Measurements from ENCODE around the gene SIPA1L3. TPM values are rescaled to one million over a fixed set of nuclear protein-coding genes. Genes with fewer than 3 reads are reported as not detected.

Gene SIPA1L3
- total RNA-seq, 1 donor from 2014 or later = 26.9 TPM

DNA sequence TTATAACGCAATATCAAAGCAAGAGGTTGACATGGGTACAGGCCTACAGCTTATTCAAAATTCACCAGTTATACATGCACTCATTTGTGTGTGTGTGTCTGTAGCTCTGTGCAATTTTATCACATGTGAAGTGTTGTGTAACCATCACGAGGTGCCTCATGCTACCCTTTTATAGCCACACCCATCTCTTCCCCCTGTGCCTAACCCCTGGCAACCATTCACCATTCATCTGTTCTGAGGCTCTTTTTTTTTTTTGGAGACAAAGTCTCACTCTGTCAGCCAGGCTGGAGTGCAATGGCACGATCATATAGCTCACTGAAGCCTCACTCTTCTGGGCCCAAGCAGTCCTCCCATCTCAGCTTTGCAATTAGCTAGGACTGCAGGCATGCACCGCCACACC is 238.6 kb downstream of the SIPA1L3 start:
- no peak overlapping the region for H3K4me3 ChIP-seq (ENCODE audit: insufficient read depth, low read depth, low read length)
- no peaks in the 10 kb centered on the region for H3K4me1 ChIP-seq (ENCODE audit: insufficient read depth, low read length)
- no peaks in the 10 kb centered on the region for H3K9me3 Mint-ChIP-seq (ENCODE audit: unreplicated experiment)
- H3K9me3 ChIP-seq (ENCODE audit: insufficient read depth, low read depth, low read length) = no peaks in the 10 kb centered on the region
- no peak overlapping the region for H3K4me3 Mint-ChIP-seq (ENCODE audit: unreplicated experiment)
- no peaks in the 10 kb centered on the region for H3K79me2 ChIP-seq (ENCODE audit: insufficient read depth, low read length)
- H3K27me3 ChIP-seq (ENCODE audit: insufficient read depth, low read length) = no peaks in the 10 kb centered on the region
- no peaks in the 10 kb centered on the region for H3K27me3 Mint-ChIP-seq (ENCODE audit: low read depth, unreplicated experiment)
- H3K36me3 Mint-ChIP-seq (ENCODE audit: low read depth, unreplicated experiment) = peaks cover 16% of the 10 kb centered on the region
- H3K4me1 Mint-ChIP-seq (ENCODE audit: low read depth, unreplicated experiment) = no peaks in the 10 kb centered on the region
- no peak overlapping the region for H2AFZ ChIP-seq (ENCODE audit: low read depth, low read length)
- peaks cover 9% of the 10 kb centered on the region for H3K36me3 ChIP-seq (ENCODE audit: insufficient read depth, low read length)
- H3K27ac ChIP-seq (ENCODE audit: low read depth, low read length) = no peak overlapping the region
- H3K27ac Mint-ChIP-seq (ENCODE audit: unreplicated experiment) = no peak overlapping the region
- FAIRE-seq (no peak), DNase-seq (ENCODE audit: low read depth) (no peak)
- H3K9ac ChIP-seq (ENCODE audit: low read length) = no peak overlapping the region
- peaks cover 17% of the 10 kb centered on the region for H4K20me1 ChIP-seq (ENCODE audit: insufficient read depth, low read length)
- no peak overlapping the region for H3K4me2 ChIP-seq (ENCODE audit: low read length)
- TF ChIP-seq, protein P1, sequence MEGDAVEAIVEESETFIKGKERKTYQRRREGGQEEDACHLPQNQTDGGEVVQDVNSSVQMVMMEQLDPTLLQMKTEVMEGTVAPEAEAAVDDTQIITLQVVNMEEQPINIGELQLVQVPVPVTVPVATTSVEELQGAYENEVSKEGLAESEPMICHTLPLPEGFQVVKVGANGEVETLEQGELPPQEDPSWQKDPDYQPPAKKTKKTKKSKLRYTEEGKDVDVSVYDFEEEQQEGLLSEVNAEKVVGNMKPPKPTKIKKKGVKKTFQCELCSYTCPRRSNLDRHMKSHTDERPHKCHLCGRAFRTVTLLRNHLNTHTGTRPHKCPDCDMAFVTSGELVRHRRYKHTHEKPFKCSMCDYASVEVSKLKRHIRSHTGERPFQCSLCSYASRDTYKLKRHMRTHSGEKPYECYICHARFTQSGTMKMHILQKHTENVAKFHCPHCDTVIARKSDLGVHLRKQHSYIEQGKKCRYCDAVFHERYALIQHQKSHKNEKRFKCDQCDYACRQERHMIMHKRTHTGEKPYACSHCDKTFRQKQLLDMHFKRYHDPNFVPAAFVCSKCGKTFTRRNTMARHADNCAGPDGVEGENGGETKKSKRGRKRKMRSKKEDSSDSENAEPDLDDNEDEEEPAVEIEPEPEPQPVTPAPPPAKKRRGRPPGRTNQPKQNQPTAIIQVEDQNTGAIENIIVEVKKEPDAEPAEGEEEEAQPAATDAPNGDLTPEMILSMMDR (IDR thresholded peaks at IDR 0.05; ENCODE audit: insufficient read depth, low read depth, low read length) = no peak
- TF ChIP-seq EZH2 (IDR thresholded peaks at IDR 0.05; ENCODE audit: insufficient read depth, low read length) = no peak

DNA sequence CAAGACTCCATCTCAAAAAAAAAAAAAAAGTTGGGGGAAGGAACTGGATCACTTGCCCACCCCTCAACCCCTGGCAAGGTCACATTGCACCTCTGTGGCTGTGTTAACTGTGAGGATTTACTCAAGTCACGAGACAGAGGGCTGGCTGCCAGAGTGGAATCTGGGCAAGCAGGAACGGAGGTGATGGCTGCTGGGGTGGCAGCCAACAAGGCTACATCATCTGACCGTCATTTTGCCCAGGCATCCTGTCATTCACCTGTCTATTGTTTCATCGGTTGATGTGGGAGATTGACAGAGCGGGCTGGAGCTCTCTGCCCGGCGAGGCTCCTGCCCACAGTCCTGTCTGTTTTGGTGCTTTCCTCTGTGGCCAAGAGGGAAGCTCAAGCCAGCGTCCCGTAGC is 241.3 kb downstream of the SIPA1L3 start:
- no peak overlapping the region for H3K4me3 ChIP-seq (ENCODE audit: insufficient read depth, low read depth, low read length)
- TF ChIP-seq EZH2 (IDR thresholded peaks at IDR 0.05; ENCODE audit: insufficient read depth, low read length) = no peak
- TF ChIP-seq, protein P1 (IDR thresholded peaks at IDR 0.05; ENCODE audit: insufficient read depth, low read depth, low read length) = no peak
- H3K27me3 ChIP-seq (ENCODE audit: insufficient read depth, low read length) = no peaks in the 10 kb centered on the region
- H2AFZ ChIP-seq (ENCODE audit: low read depth, low read length) = no peak overlapping the region
- Mint-ChIP-seq H3K36me3 (ENCODE audit: low read depth, unreplicated experiment) (peaks cover 21% of the 10 kb centered on the region), H3K4me1 (ENCODE audit: low read depth, unreplicated experiment) (no peaks in the 10 kb centered on the region), H3K4me3 (ENCODE audit: unreplicated experiment) (no peak overlapping the region), H3K27ac (ENCODE audit: unreplicated experiment) (no peak overlapping the region), H3K9me3 (ENCODE audit: unreplicated experiment) (no peaks in the 10 kb centered on the region), H3K27me3 (ENCODE audit: low read depth, unreplicated experiment) (no peaks in the 10 kb centered on the region)
- H3K36me3 ChIP-seq (ENCODE audit: insufficient read depth, low read length) = peaks cover 9% of the 10 kb centered on the region
- no peak overlapping the region for H3K27ac ChIP-seq (ENCODE audit: low read depth, low read length)
- no peaks in the 10 kb centered on the region for H3K79me2 ChIP-seq (ENCODE audit: insufficient read depth, low read length)
- no peaks in the 10 kb centered on the region for H3K9me3 ChIP-seq (ENCODE audit: insufficient read depth, low read depth, low read length)
- DNase-seq (ENCODE audit: low read depth) = no peak
- H3K4me2 ChIP-seq (ENCODE audit: low read length) = no peak overlapping the region
- no peak overlapping the region for H3K9ac ChIP-seq (ENCODE audit: low read length)
- FAIRE-seq = no peak
- H4K20me1 ChIP-seq (ENCODE audit: insufficient read depth, low read length) = peaks cover 23% of the 10 kb centered on the region
- peaks cover 11% of the 10 kb centered on the region for H3K4me1 ChIP-seq (ENCODE audit: insufficient read depth, low read length)

DNA sequence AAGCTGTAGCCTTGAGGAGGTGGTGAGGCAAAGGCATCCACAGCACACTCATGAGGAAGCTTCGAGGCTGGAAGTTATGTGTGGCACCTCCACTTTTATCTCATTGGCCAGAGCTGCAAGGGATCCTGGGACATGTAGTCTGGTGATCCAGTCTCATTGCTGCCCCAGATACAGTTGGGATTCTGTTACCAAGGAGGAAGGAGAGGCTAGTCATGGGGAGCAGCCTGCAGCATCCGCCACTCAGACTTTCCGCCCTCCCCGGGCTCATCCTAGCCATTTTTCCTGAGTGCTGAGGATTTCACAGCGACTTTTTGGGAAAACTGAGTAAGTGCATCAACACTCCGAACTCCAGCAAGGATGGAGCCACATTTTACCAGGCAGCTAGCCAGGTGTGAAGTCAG is 242.7 kb downstream of the SIPA1L3 start:
- H3K79me2 ChIP-seq (ENCODE audit: insufficient read depth, low read length) = no peaks in the 10 kb centered on the region
- H3K4me1 ChIP-seq (ENCODE audit: insufficient read depth, low read length) = peaks cover 11% of the 10 kb centered on the region
- H3K36me3 Mint-ChIP-seq (ENCODE audit: low read depth, unreplicated experiment) = peaks cover 17% of the 10 kb centered on the region
- no peaks in the 10 kb centered on the region for H3K9me3 Mint-ChIP-seq (ENCODE audit: unreplicated experiment)
- H2AFZ ChIP-seq (ENCODE audit: low read depth, low read length) = no peak overlapping the region
- FAIRE-seq = no peak
- H3K4me1 Mint-ChIP-seq (ENCODE audit: low read depth, unreplicated experiment) = no peaks in the 10 kb centered on the region
- H3K4me2 ChIP-seq (ENCODE audit: low read length) = no peak overlapping the region
- peaks cover 6% of the 10 kb centered on the region for H3K36me3 ChIP-seq (ENCODE audit: insufficient read depth, low read length)
- DNase-seq (ENCODE audit: low read depth) = no peak
- H3K27me3 Mint-ChIP-seq (ENCODE audit: low read depth, unreplicated experiment) = no peaks in the 10 kb centered on the region
- no peak overlapping the region for H3K27ac Mint-ChIP-seq (ENCODE audit: unreplicated experiment)
- no peaks in the 10 kb centered on the region for H3K9me3 ChIP-seq (ENCODE audit: insufficient read depth, low read depth, low read length)
- TF ChIP-seq, protein P1 (IDR thresholded peaks at IDR 0.05; ENCODE audit: insufficient read depth, low read depth, low read length) = no peak
- TF ChIP-seq EZH2 (IDR thresholded peaks at IDR 0.05; ENCODE audit: insufficient read depth, low read length) = no peak
- peaks cover 23% of the 10 kb centered on the region for H4K20me1 ChIP-seq (ENCODE audit: insufficient read depth, low read length)
- H3K27me3 ChIP-seq (ENCODE audit: insufficient read depth, low read length) = no peaks in the 10 kb centered on the region
- H3K27ac ChIP-seq (ENCODE audit: low read depth, low read length) = no peak overlapping the region
- no peak overlapping the region for H3K4me3 Mint-ChIP-seq (ENCODE audit: unreplicated experiment)
- H3K4me3 ChIP-seq (ENCODE audit: insufficient read depth, low read depth, low read length) = no peak overlapping the region
- H3K9ac ChIP-seq (ENCODE audit: low read length) = no peak overlapping the region
